ENCODE measurements around the gene WDR17. TPM values are rescaled to one million over a fixed set of nuclear protein-coding genes. Genes with fewer than 3 reads are reported as not detected.

Gene WDR17
- total and polyA plus RNA-seq, 8 donors = 0.68 to 3.0 (median 2.2) TPM

DNA sequence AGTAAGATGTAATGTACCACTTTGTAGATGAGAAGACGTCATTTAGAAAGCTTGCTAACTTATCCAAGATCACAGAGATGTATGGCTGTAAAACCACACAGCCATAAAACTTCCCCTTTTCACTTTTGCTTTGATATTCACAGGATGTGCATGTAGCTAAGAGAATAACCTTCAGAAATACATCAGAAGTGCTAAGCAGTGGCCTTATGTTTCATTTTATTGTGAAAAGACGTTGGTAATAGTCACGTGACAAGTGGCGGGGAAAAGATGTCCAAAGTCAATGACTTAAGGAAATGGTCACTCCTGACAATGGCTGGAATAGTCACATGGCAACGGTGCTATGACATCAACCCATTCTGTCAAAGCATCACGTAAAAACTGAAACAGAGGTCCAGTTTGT, 12.9 kb upstream of the WDR17 start:
- ATAC-seq (no peak), FAIRE-seq (no peak), DNase-seq (no peak)
- 62 to 66% methylated on average over 6 of the region's 6 CpGs for WGBS, 2 donors
- H3K27ac ChIP-seq = no peak overlapping the region
- H3K4me3 ChIP-seq = no peak overlapping the region
- intact Hi-C loops (cut with DNase I) = no loop called here
- H3K27me3 ChIP-seq = no peaks in the 10 kb centered on the region
- H3K9me3 ChIP-seq = no peaks in the 10 kb centered on the region
- no peaks in the 10 kb centered on the region for H3K4me1 ChIP-seq
- TF ChIP-seq, protein P1, sequence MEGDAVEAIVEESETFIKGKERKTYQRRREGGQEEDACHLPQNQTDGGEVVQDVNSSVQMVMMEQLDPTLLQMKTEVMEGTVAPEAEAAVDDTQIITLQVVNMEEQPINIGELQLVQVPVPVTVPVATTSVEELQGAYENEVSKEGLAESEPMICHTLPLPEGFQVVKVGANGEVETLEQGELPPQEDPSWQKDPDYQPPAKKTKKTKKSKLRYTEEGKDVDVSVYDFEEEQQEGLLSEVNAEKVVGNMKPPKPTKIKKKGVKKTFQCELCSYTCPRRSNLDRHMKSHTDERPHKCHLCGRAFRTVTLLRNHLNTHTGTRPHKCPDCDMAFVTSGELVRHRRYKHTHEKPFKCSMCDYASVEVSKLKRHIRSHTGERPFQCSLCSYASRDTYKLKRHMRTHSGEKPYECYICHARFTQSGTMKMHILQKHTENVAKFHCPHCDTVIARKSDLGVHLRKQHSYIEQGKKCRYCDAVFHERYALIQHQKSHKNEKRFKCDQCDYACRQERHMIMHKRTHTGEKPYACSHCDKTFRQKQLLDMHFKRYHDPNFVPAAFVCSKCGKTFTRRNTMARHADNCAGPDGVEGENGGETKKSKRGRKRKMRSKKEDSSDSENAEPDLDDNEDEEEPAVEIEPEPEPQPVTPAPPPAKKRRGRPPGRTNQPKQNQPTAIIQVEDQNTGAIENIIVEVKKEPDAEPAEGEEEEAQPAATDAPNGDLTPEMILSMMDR (IDR thresholded peaks at IDR 0.05) = no peak
- H3K36me3 ChIP-seq = no peaks in the 10 kb centered on the region

DNA sequence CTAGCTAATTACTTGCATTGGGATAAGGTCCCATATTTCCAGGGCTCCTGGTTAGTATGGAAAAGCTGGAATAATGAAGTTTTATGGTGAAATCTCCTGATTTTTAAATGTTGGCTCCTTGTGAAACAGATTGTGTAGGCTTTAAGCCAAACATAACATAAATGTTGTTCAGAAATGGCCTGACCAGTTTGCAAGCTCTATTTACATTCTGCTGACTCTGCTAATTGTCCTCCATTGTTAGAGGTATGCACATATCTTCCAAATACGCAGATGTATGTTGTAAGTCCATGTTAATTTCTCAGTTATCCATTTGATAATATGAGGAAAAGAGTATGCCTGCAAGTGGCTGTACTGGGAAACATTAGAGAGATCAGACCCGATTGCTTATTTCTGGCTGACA, 11.9 kb upstream of the WDR17 start:
- Histone ChIP-seq H3K27me3 (no peaks in the 10 kb centered on the region), H3K4me3 (no peak overlapping the region), H3K9me3 (no peaks in the 10 kb centered on the region), H3K36me3 (no peaks in the 10 kb centered on the region), H3K4me1 (no peaks in the 10 kb centered on the region), H3K27ac (no peak overlapping the region)
- DNase-seq = no peak
- WGBS, 2 donors = 58 to 81% methylated on average over 2 of the region's 2 CpGs
- ATAC-seq = no peak
- intact Hi-C loops (cut with DNase I) = no loop called here
- no peak for FAIRE-seq
- TF ChIP-seq, protein P1 (IDR thresholded peaks at IDR 0.05) = no peak

DNA sequence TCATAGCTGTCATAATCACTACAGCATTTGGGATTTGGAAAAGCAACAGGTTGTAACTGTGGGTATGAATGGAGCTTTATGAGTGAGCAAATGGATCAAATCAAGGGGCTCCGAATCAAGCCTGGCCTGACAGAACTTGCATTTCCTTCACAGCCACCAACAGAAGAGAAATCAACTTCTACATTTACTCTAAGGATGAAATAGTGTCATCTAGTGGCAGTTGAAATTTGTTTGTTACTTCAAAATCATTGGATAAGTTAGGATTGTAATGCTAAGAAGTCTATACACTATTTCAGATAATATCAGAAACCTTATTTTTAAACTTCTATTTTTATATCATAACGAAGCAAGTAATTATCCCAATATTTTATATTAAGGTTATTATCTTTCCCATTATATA, 10.7 kb upstream of the WDR17 start:
- Histone ChIP-seq H3K9me3 (no peaks in the 10 kb centered on the region), H3K27ac (no peak overlapping the region), H3K36me3 (no peaks in the 10 kb centered on the region), H3K4me1 (no peaks in the 10 kb centered on the region), H3K4me3 (no peak overlapping the region), H3K27me3 (no peaks in the 10 kb centered on the region)
- TF ChIP-seq, protein P1 (IDR thresholded peaks at IDR 0.05) = peak in 1 of 4 donors; percentile 8
- WGBS, 2 donors = 15 to 39% methylated on average over 2 of the region's 2 CpGs
- no peak for FAIRE-seq
- intact Hi-C loops (cut with DNase I) = no loop called here
- ATAC-seq = peak in 1 of 4 donors; percentile 27
- DNase-seq = no peak

DNA sequence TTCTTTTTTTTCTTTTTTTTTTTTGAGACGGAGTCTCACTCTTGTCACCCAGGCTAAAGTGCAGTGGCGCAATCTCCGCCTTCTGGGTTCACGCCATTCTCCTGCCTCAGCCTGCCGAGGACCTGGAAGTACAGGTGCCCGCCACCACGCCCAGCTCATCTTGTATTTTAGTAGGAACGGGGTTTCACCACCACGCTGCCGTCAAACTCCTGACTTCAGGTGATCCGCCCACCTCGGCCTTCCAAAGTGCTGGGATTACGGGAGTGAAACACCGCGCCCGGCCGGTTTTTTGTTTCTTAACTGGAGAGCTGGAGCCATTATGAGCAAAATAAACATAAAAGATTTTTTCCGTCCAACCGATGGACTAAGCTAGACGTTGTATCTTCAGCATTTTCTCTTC, 1.9 kb upstream of the WDR17 start:
- ATAC-seq (no peak), DNase-seq (no peak), FAIRE-seq (no peak)
- 83% methylated on average over 20 of the region's 20 CpGs for WGBS, 2 donors
- Histone ChIP-seq H3K4me3 (no peak overlapping the region), H3K36me3 (no peaks in the 10 kb centered on the region), H3K9me3 (no peaks in the 10 kb centered on the region), H3K4me1 (peaks cover 0 to 6% (median 0%) of the 10 kb centered on the region in 3 donors), H3K27ac (no peak overlapping the region), H3K27me3 (no peaks in the 10 kb centered on the region)
- TF ChIP-seq, protein P1 (IDR thresholded peaks at IDR 0.05) = no peak
- intact Hi-C loops (cut with DNase I) = no loop called here

DNA sequence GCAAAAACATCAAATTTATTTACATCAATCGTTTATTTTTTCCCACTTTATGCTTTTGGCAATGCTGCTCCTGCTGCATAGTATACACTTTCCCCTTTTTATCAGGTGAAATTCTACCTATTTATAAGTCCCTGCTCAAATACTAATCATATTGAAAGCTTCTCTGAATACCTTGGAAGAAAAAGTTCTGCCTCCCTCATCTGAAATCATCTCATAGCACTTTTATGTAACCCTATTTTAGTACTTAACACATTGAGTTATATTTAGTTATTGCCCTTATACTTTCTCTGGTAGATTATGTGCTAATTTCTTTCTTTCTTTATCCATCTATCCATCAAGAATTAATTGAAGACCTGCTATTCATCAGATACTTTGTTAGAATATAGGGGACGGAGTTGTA, 1.1 kb upstream of the WDR17 start:
- H3K27me3 ChIP-seq = no peaks in the 10 kb centered on the region
- H3K4me1 ChIP-seq = peaks cover 0 to 6% (median 0%) of the 10 kb centered on the region in 3 donors
- no peak for DNase-seq
- 84 to 91% methylated on average over 2 of the region's 2 CpGs for WGBS, 2 donors
- no peaks in the 10 kb centered on the region for H3K36me3 ChIP-seq
- no peak overlapping the region for H3K4me3 ChIP-seq
- FAIRE-seq = no peak
- TF ChIP-seq, protein P1 (IDR thresholded peaks at IDR 0.05) = no peak
- H3K27ac ChIP-seq = no peak overlapping the region
- H3K9me3 ChIP-seq = no peaks in the 10 kb centered on the region
- no peak for ATAC-seq
- intact Hi-C loops (cut with DNase I) = no loop called here

Measured in pancreas (tissue), 10 donors.